Measurements from ENCODE around the gene FGD5. TPM values are rescaled to one million over a fixed set of nuclear protein-coding genes. Genes with fewer than 3 reads are reported as not detected.

The FGD5 gene
- polyA plus RNA-seq, 1 donor (not counting 4 experiments of a cell fraction or from before 2014, with no cell fraction given): not detected

- FAIRE-seq: no peak
- dilution Hi-C loops (cut with MboI; ENCODE audit: extremely low pct_ligation_motif_present, low sequenced_read_pairs): no loop called here
- TF ChIP-seq EZH2 (IDR thresholded peaks at IDR 0.05; ENCODE audit: low read length): no peak
- no peak for TF ChIP-seq CTCF (optimal IDR thresholded peaks at IDR 0.05 in 1 of 3, IDR thresholded peaks at IDR 0.05 in 1 of 3, conservative IDR thresholded peaks at IDR 0.05 in 1 of 3; ENCODE audit: extremely low read depth in 1 of 3, insufficient read depth in 2 of 3, low read length in 3 of 3)
Measured at GRCh38 chr3:14894085-14894484, 75.3 kb downstream of the FGD5 start.

GRCh38 chr3:14897266-14897665 lies 78.5 kb downstream of the FGD5 start:
- FAIRE-seq: no peak
- no peak for DNase-seq (ENCODE audit: low read depth, low spot score)
- H3K4me2 ChIP-seq (ENCODE audit: control insufficient read depth, extremely low read depth, insufficient read depth, low read depth, low read length): no peak overlapping the region
- no peaks in the 10 kb centered on the region for H4K20me1 ChIP-seq (ENCODE audit: control insufficient read depth, extremely low read depth, insufficient read depth, low read length)
- no peaks in the 10 kb centered on the region for H3K79me2 ChIP-seq (ENCODE audit: control insufficient read depth, insufficient read depth, low read length)
- no peaks in the 10 kb centered on the region for H3K4me1 ChIP-seq (ENCODE audit: control insufficient read depth, extremely low read depth, insufficient read depth, low read length)
- no peak overlapping the region for H3K4me3 ChIP-seq (ENCODE audit: control insufficient read depth in 2 of 3, extremely low read depth in 1 of 3, insufficient read depth in 2 of 3, low read depth in 1 of 3, low read length in 3 of 3)
- no peak overlapping the region for H3K27ac ChIP-seq (ENCODE audit: control insufficient read depth, insufficient read depth, low read length)
- no peak overlapping the region for H3K9ac ChIP-seq (ENCODE audit: control insufficient read depth, extremely low read depth, insufficient read depth, low read length)
- TF ChIP-seq EZH2 (IDR thresholded peaks at IDR 0.05; ENCODE audit: low read length) (no peak), CTCF (optimal IDR thresholded peaks at IDR 0.05 in 1 of 3, IDR thresholded peaks at IDR 0.05 in 1 of 3, conservative IDR thresholded peaks at IDR 0.05 in 1 of 3; ENCODE audit: extremely low read depth in 1 of 3, insufficient read depth in 2 of 3, low read length in 3 of 3) (no peak)
- no peaks in the 10 kb centered on the region for H3K36me3 ChIP-seq (ENCODE audit: control insufficient read depth in 2 of 2, extremely low read depth in 1 of 2, insufficient read depth in 2 of 2, low read length in 2 of 2)
- H2AFZ ChIP-seq (ENCODE audit: control insufficient read depth, low read length): no peak overlapping the region
- dilution Hi-C loops (cut with MboI; ENCODE audit: extremely low pct_ligation_motif_present, low sequenced_read_pairs): no loop called here
- peaks cover 2% of the 10 kb centered on the region for H3K27me3 ChIP-seq (ENCODE audit: control insufficient read depth, extremely low read depth, insufficient read depth, low read length)
- no peaks in the 10 kb centered on the region for H3K9me1 ChIP-seq (ENCODE audit: control insufficient read depth, extremely low read depth, insufficient read depth, low read length)
- no peaks in the 10 kb centered on the region for H3K9me3 ChIP-seq (ENCODE audit: control insufficient read depth, low read depth, low read length)

More at GRCh38 chr3:14894085-14894484, 75.3 kb downstream of the FGD5 start:
- Histone ChIP-seq H3K4me2 (ENCODE audit: control insufficient read depth, extremely low read depth, insufficient read depth, low read depth, low read length) (no peak overlapping the region), H3K27me3 (ENCODE audit: control insufficient read depth, extremely low read depth, insufficient read depth, low read length) (peaks cover 16% of the 10 kb centered on the region), H3K9me3 (ENCODE audit: control insufficient read depth, low read depth, low read length) (no peaks in the 10 kb centered on the region), H3K36me3 (ENCODE audit: control insufficient read depth in 2 of 2, extremely low read depth in 1 of 2, insufficient read depth in 2 of 2, low read length in 2 of 2) (no peaks in the 10 kb centered on the region), H2AFZ (ENCODE audit: control insufficient read depth, low read length) (no peak overlapping the region), H4K20me1 (ENCODE audit: control insufficient read depth, extremely low read depth, insufficient read depth, low read length) (no peaks in the 10 kb centered on the region), H3K27ac (ENCODE audit: control insufficient read depth, insufficient read depth, low read length) (no peak overlapping the region), H3K9ac (ENCODE audit: control insufficient read depth, extremely low read depth, insufficient read depth, low read length) (no peak overlapping the region), H3K9me1 (ENCODE audit: control insufficient read depth, extremely low read depth, insufficient read depth, low read length) (no peaks in the 10 kb centered on the region), H3K79me2 (ENCODE audit: control insufficient read depth, insufficient read depth, low read length) (no peaks in the 10 kb centered on the region), H3K4me1 (ENCODE audit: control insufficient read depth, extremely low read depth, insufficient read depth, low read length) (no peaks in the 10 kb centered on the region), H3K4me3 (ENCODE audit: control insufficient read depth in 2 of 3, extremely low read depth in 1 of 3, insufficient read depth in 2 of 3, low read depth in 1 of 3, low read length in 3 of 3) (no peak overlapping the region)
- no peak for DNase-seq (ENCODE audit: low read depth, low spot score)

All from keratinocyte (primary cell).